HEK293 (cell line): ENCODE results near the gene CEBPG.

Source experiments
- CTCF ChIA-PET: fragments of 350-600 bp; formaldehyde crosslinking; extraction: SDS; loops from one replicate; lab custom pipeline; 2021; ENCODE audit warnings: antibody characterized with exemption; lab: Yijun Ruan, JAX
- POLR2A ChIA-PET: fragments of 300-600 bp; formaldehyde crosslinking; extraction: SDS; loops from one replicate; lab custom pipeline; 2020; ENCODE audit warnings: antibody characterized with exemption, inconsistent platforms; lab: Yijun Ruan, JAX
- H3K27ac ChIP-seq: fragments of 200-500 bp; sonication (Bioruptor generic); 2 replicates; pipeline ENCODE4 v1.5.1; 2014; ENCODE audit warnings: low read depth, low read length, control low read depth, inconsistent platforms; ENCODE audit errors: extremely low read depth
- H3K36me3 ChIP-seq, 2 experiments: fragments of 200-500 bp in 1 of 2; sonication (Bioruptor generic) in 1 of 2; 1 replicate in 1 of 2; 2 replicates in 1 of 2; pipeline ENCODE4 v1.5.1; 2014 to 2017; ENCODE audit warnings: inconsistent platforms in 2 of 2, low read length in 2 of 2; ENCODE audit not compliant: control insufficient read depth in 2 of 2, insufficient read depth in 1 of 2
- H3K4me1 ChIP-seq: fragments of 200-500 bp; sonication (Bioruptor generic); 2 replicates; pipeline ENCODE4 v1.5.1; 2014; ENCODE audit warnings: mild to moderate bottlenecking, low read length, inconsistent platforms; ENCODE audit not compliant: control insufficient read depth, insufficient read depth
- H3K4me3 ChIP-seq: 2 replicates; pipeline ENCODE4 v1.5.1; 2011; ENCODE audit warnings: low read depth, mild to moderate bottlenecking, control low read depth, low read length, moderate library complexity
- H3K9me3 ChIP-seq: fragments of 200-500 bp; sonication (Bioruptor generic); 2 replicates; pipeline ENCODE4 v1.5.1; 2014; ENCODE audit warnings: low read depth, low read length, inconsistent platforms; ENCODE audit not compliant: control insufficient read depth, insufficient read depth
- ATF2 ChIP-seq: fragments of 450-650 bp; formaldehyde crosslinking; IDR thresholded peaks from 2 replicates; pipeline ENCODE4 v1.5.1; 2016; ENCODE audit warnings: missing biosample characterization, missing genetic modification characterization, low read depth
- KLF16 ChIP-seq: fragments of 450-650 bp; formaldehyde crosslinking; IDR thresholded peaks from 2 replicates; pipeline ENCODE4 v1.5.1; 2017; ENCODE audit warnings: missing biosample characterization, missing genetic modification characterization
- KLF17 ChIP-seq: fragments of 450-650 bp; formaldehyde crosslinking; IDR thresholded peaks from 2 replicates; pipeline ENCODE4 v1.5.1; 2016; ENCODE audit warnings: missing biosample characterization, missing genetic modification characterization
- RBAK ChIP-seq: fragments of 450-650 bp; formaldehyde crosslinking; IDR thresholded peaks from 2 replicates; pipeline ENCODE4 v1.5.1; 2016; ENCODE audit warnings: missing biosample characterization, missing genetic modification characterization
- ZBTB48 ChIP-seq: fragments of 450-650 bp; formaldehyde crosslinking; IDR thresholded peaks from 2 replicates; pipeline ENCODE4 v1.5.1; 2016; ENCODE audit warnings: missing biosample characterization, missing genetic modification characterization
- ZFP3 ChIP-seq: fragments of 450-650 bp; formaldehyde crosslinking; IDR thresholded peaks from 2 replicates; pipeline ENCODE4 v1.5.1; 2016; ENCODE audit warnings: low read depth, missing biosample characterization, missing genetic modification characterization
- ZFP37 ChIP-seq: fragments of 450-650 bp; formaldehyde crosslinking; IDR thresholded peaks from 2 replicates; pipeline ENCODE4 v1.5.1; 2016; ENCODE audit warnings: missing biosample characterization, missing genetic modification characterization
- ZNF132 ChIP-seq: fragments of 450-650 bp; formaldehyde crosslinking; IDR thresholded peaks from 2 replicates; pipeline ENCODE4 v1.5.1; 2017; ENCODE audit warnings: missing biosample characterization, missing genetic modification characterization, borderline replicate concordance
- ZNF221 ChIP-seq: fragments of 450-650 bp; formaldehyde crosslinking; IDR thresholded peaks from 2 replicates; pipeline ENCODE4 v1.5.1; 2017; ENCODE audit warnings: missing biosample characterization, missing genetic modification characterization, borderline replicate concordance
- ZNF248 ChIP-seq: fragments of 450-650 bp; formaldehyde crosslinking; IDR thresholded peaks from 2 replicates; pipeline ENCODE4 v1.5.1; 2017; ENCODE audit warnings: missing biosample characterization, missing genetic modification characterization
- ZNF324 ChIP-seq: fragments of 450-650 bp; formaldehyde crosslinking; IDR thresholded peaks from 2 replicates; pipeline ENCODE4 v1.5.1; 2016; ENCODE audit warnings: missing biosample characterization, missing genetic modification characterization
- ZNF677 ChIP-seq: fragments of 450-650 bp; IDR thresholded peaks from 2 replicates; pipeline ENCODE4 v1.5.0; 2018; ENCODE audit warnings: missing biosample characterization, mild to moderate bottlenecking, missing genetic modification characterization, moderate library complexity
- ZSCAN30 ChIP-seq: fragments of 450-650 bp; IDR thresholded peaks from 2 replicates; pipeline ENCODE4 v1.5.1; 2018; ENCODE audit warnings: missing biosample characterization, mild to moderate bottlenecking, missing genetic modification characterization, moderate library complexity
- TF ChIP-seq, protein P1 (sequence below): fragments of 450-650 bp; formaldehyde crosslinking; IDR thresholded peaks from 2 replicates; pipeline ENCODE4 v1.5.1; 2016; ENCODE audit warnings: missing biosample characterization, missing genetic modification characterization
- TF ChIP-seq, protein P2 (sequence below): fragments of 450-650 bp; formaldehyde crosslinking; IDR thresholded peaks from 2 replicates; pipeline ENCODE4 v1.5.1; 2016; ENCODE audit warnings: missing biosample characterization, missing genetic modification characterization
- TF ChIP-seq, protein P3 (sequence below): fragments of 450-650 bp; formaldehyde crosslinking; conservative IDR thresholded peaks from 2 replicates; pipeline ENCODE4 v1.5.1; 2016; ENCODE audit warnings: low read depth, missing biosample characterization, missing genetic modification characterization
- TF ChIP-seq, protein P4 (sequence below): fragments of 450-650 bp; formaldehyde crosslinking; IDR thresholded peaks from 2 replicates; pipeline ENCODE4 v1.5.1; 2017; ENCODE audit warnings: missing biosample characterization, mild to moderate bottlenecking, missing genetic modification characterization, moderate library complexity

The CEBPG gene

DNA sequence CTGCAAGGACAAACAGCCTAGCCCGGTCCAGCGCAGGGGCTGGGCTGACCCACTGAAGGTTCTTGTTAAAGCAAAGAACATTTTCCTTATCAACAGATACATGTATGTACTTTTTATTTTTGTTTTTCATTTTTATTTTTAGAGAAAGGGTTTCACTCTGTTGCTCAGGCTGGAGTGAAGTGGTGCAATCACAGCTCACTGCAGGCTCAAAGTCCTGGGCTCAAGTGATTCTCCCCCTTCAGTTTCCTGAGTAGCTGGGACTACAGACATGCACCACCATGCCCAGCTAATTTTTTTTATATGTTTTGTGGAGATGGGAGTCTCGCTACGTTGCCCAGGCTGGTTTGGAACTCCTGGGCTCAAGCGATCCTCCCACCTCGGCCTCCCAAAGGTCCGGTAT lies 47.9 kb downstream of the CEBPG start:
- no peak overlapping the region for H3K4me3 ChIP-seq
- ChIA-PET CTCF (interaction anchor here (0.6 to 16.3 kb wide), 11 partner anchors 8 to 356 kb away, joined by 3 to 272 read pairs (median 5); no protein-coding TSS in a partner anchor), POLR2A (no interaction called here)
- H3K9me3 ChIP-seq: no peaks in the 10 kb centered on the region
- TF ChIP-seq ZNF132 (tag by site-specific recombination) (no peak), ATF2 (no peak), KLF16 (no peak), ZBTB48 (no peak), ZNF221 (tag by site-specific recombination) (no peak), RBAK (no peak), ZFP3 (tag by site-specific recombination) (no peak), ZSCAN30 (no peak), ZFP37 (tag by site-specific recombination) (no peak), ZNF248 (tag by site-specific recombination) (no peak), ZNF324 (tag by site-specific recombination) (no peak), KLF17 (tag by site-specific recombination) (no peak), ZNF677 (no peak)
- TF ChIP-seq, protein P1, sequence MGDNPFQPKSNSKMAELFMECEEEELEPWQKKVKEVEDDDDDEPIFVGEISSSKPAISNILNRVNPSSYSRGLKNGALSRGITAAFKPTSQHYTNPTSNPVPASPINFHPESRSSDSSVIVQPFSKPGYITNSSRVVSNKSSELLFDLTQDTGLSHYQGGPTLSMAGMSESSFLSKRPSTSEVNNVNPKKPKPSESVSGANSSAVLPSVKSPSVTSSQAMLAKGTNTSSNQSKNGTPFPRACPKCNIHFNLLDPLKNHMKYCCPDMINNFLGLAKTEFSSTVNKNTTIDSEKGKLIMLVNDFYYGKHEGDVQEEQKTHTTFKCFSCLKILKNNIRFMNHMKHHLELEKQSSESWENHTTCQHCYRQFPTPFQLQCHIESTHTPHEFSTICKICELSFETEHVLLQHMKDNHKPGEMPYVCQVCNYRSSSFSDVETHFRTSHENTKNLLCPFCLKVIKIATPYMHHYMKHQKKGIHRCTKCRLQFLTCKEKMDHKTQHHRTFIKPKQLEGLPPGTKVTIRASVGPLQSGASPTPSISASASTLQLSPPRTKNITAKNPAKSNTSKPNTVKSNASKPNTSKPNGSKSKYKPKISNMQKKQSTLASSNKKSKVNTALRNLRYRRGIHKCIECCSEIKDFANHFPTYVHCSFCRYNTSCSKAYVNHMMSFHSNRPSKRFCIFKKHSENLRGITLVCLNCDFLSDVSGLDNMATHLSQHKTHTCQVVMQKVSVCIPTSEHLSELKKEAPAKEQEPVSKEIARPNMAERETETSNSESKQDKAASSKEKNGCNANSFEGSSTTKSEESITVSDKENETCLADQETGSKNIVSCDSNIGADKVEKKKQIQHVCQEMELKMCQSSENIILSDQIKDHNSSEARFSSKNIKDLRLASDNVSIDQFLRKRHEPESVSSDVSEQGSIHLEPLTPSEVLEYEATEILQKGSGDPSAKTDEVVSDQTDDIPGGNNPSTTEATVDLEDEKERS (tag by site-specific recombination): no peak
- TF ChIP-seq, protein P2, sequence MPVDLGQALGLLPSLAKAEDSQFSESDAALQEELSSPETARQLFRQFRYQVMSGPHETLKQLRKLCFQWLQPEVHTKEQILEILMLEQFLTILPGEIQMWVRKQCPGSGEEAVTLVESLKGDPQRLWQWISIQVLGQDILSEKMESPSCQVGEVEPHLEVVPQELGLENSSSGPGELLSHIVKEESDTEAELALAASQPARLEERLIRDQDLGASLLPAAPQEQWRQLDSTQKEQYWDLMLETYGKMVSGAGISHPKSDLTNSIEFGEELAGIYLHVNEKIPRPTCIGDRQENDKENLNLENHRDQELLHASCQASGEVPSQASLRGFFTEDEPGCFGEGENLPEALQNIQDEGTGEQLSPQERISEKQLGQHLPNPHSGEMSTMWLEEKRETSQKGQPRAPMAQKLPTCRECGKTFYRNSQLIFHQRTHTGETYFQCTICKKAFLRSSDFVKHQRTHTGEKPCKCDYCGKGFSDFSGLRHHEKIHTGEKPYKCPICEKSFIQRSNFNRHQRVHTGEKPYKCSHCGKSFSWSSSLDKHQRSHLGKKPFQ (tag by site-specific recombination): no peak
- TF ChIP-seq, protein P3, sequence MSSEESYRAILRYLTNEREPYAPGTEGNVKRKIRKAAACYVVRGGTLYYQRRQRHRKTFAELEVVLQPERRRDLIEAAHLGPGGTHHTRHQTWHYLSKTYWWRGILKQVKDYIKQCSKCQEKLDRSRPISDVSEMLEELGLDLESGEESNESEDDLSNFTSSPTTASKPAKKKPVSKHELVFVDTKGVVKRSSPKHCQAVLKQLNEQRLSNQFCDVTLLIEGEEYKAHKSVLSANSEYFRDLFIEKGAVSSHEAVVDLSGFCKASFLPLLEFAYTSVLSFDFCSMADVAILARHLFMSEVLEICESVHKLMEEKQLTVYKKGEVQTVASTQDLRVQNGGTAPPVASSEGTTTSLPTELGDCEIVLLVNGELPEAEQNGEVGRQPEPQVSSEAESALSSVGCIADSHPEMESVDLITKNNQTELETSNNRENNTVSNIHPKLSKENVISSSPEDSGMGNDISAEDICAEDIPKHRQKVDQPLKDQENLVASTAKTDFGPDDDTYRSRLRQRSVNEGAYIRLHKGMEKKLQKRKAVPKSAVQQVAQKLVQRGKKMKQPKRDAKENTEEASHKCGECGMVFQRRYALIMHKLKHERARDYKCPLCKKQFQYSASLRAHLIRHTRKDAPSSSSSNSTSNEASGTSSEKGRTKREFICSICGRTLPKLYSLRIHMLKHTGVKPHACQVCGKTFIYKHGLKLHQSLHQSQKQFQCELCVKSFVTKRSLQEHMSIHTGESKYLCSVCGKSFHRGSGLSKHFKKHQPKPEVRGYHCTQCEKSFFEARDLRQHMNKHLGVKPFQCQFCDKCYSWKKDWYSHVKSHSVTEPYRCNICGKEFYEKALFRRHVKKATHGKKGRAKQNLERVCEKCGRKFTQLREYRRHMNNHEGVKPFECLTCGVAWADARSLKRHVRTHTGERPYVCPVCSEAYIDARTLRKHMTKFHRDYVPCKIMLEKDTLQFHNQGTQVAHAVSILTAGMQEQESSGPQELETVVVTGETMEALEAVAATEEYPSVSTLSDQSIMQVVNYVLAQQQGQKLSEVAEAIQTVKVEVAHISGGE (tag by site-specific recombination): no peak
- TF ChIP-seq, protein P4, sequence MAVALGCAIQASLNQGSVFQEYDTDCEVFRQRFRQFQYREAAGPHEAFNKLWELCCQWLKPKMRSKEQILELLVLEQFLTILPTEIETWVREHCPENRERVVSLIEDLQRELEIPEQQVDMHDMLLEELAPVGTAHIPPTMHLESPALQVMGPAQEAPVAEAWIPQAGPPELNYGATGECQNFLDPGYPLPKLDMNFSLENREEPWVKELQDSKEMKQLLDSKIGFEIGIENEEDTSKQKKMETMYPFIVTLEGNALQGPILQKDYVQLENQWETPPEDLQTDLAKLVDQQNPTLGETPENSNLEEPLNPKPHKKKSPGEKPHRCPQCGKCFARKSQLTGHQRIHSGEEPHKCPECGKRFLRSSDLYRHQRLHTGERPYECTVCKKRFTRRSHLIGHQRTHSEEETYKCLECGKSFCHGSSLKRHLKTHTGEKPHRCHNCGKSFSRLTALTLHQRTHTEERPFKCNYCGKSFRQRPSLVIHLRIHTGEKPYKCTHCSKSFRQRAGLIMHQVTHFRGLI (tag by site-specific recombination): no peak
- H3K36me3 ChIP-seq: no peaks in the 10 kb centered on the region; a peak in 1 of 3 replicates
- H3K27ac ChIP-seq: no peak overlapping the region
- H3K4me1 ChIP-seq: peaks cover 5% of the 10 kb centered on the region
